DND-41 (cell line): ENCODE measurements around the gene MSI2.
A peak's percentile ranks its signal among the peaks of the same experiment; 100 is the strongest.

Experiments used
- ATAC-seq: fragments of 200-7000 bp; cut with Tn5 transposase; 3 replicates; pipeline ENCODE4 v1.9.1; 2021; ENCODE audit warnings: low read depth; ENCODE audit not compliant: insufficient read depth
- DNase-seq: peaks from one replicate; pipeline ENCODE4 v3.0.0-alpha.2; 2020
- H2AFZ ChIP-seq: 2 replicates; pipeline ENCODE4 v1.6.0; 2012; ENCODE audit warnings: low read depth, low read length
- H3K27ac ChIP-seq: 2 replicates; pipeline ENCODE4 v1.5.1; 2012; ENCODE audit warnings: low read length, inconsistent platforms
- H3K27me3 ChIP-seq: fragments of 200-600 bp; sonication (generic); 2 replicates; pipeline ENCODE4 v1.6.0; 2012; ENCODE audit warnings: low read length, mild to moderate bottlenecking, inconsistent platforms; ENCODE audit not compliant: insufficient read depth, poor library complexity
- H3K36me3 ChIP-seq: 2 replicates; pipeline ENCODE4 v1.5.1; 2012; ENCODE audit warnings: low read length, inconsistent platforms; ENCODE audit not compliant: insufficient read depth
- H3K4me1 ChIP-seq: 2 replicates; pipeline ENCODE4 v1.5.1; 2012; ENCODE audit warnings: mild to moderate bottlenecking, low read length; ENCODE audit not compliant: insufficient read depth
- H3K4me2 ChIP-seq: 2 replicates; pipeline ENCODE4 v1.6.0; 2012; ENCODE audit warnings: mild to moderate bottlenecking, moderate library complexity, low read length, inconsistent platforms; ENCODE audit not compliant: insufficient read depth
- H3K4me3 ChIP-seq, 2 experiments: fragments of 200-600 bp in 1 of 2; shearing (Covaris generic) in 1 of 2; 2 replicates each; pipeline ENCODE4 v1.5.1; 2012 to 2016; ENCODE audit warnings: inconsistent platforms in 2 of 2, low read length in 2 of 2, mild to moderate bottlenecking in 2 of 2, low read depth in 1 of 2, moderate library complexity in 1 of 2
- H3K79me2 ChIP-seq: 2 replicates; pipeline ENCODE4 v1.6.0; 2012; ENCODE audit warnings: low read length, inconsistent platforms; ENCODE audit not compliant: insufficient read depth
- H3K9ac ChIP-seq: 2 replicates; pipeline ENCODE4 v1.6.0; 2012; ENCODE audit warnings: low read depth, mild to moderate bottlenecking, inconsistent platforms, low read length, moderate library complexity
- H3K9me3 ChIP-seq: 2 replicates; pipeline ENCODE4 v1.5.1; 2012; ENCODE audit warnings: low read length, moderate library complexity, mild to moderate bottlenecking, inconsistent platforms; ENCODE audit not compliant: insufficient read depth, severe bottlenecking
- H4K20me1 ChIP-seq: 2 replicates; pipeline ENCODE4 v1.6.0; 2012; ENCODE audit warnings: low read length; ENCODE audit not compliant: insufficient read depth
- EZH2 ChIP-seq: IDR thresholded peaks from 3 replicates; pipeline ENCODE4 v1.6.1; 2012; ENCODE audit warnings: borderline replicate concordance, low read depth, mild to moderate bottlenecking, moderate library complexity, low read length, inconsistent platforms; ENCODE audit not compliant: severe bottlenecking
- TF ChIP-seq, protein P1 (sequence below): IDR thresholded peaks from 2 replicates; pipeline ENCODE4 v1.5.1; 2012; ENCODE audit warnings: borderline replicate concordance, low read length, moderate library complexity, mild to moderate bottlenecking; ENCODE audit not compliant: poor library complexity, severe bottlenecking; ENCODE audit errors: extremely low read depth

Gene MSI2

DNA sequence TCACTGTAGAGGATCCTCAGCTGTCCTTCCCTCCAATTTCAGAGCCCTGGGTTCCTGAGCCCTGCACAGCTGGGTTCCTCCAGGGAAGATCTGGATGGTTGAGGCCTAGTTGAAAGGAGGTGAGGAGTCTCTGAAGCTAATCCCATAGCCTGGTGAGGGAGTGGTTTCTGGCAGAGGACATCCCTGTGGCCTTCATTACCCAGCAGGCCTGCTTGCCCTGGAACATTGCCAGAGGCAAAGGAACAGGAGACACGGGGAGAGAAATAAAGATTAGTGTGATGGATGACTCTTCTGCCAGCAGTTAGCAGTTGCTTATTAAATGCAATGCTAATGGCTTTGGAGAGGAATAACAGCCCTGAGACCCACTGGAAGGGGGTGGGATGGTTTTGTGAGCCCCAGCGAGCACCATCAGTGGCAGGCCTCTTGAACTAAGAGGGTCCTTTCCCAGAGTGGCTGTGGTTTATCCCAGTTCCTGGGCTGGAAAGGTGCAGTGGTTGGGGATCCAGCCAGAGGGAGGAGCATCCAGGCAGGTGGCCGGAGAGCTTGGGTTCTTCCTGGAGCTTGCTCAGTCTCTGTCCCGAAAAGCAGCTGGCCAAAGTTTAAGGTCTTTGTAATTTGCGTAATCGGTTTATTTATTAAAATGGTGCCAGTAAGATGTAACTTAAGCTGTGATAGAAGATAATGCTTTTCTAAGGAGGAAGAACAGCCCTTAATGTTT, 279.1 kb downstream of the MSI2 start:
- H3K36me3 ChIP-seq = peaks cover 73% of the 10 kb centered on the region
- peak overlapping the region; percentile 66; the same call in 1 of the 2 replicates for H3K4me2 ChIP-seq
- no peaks in the 10 kb centered on the region for H3K9me3 ChIP-seq
- H3K79me2 ChIP-seq = peaks cover 95% of the 10 kb centered on the region
- H3K9ac ChIP-seq = peak overlapping the region; percentile 35
- no peak for ATAC-seq
- H3K27me3 ChIP-seq = no peaks in the 10 kb centered on the region
- no peak for TF ChIP-seq EZH2
- TF ChIP-seq, protein P1, sequence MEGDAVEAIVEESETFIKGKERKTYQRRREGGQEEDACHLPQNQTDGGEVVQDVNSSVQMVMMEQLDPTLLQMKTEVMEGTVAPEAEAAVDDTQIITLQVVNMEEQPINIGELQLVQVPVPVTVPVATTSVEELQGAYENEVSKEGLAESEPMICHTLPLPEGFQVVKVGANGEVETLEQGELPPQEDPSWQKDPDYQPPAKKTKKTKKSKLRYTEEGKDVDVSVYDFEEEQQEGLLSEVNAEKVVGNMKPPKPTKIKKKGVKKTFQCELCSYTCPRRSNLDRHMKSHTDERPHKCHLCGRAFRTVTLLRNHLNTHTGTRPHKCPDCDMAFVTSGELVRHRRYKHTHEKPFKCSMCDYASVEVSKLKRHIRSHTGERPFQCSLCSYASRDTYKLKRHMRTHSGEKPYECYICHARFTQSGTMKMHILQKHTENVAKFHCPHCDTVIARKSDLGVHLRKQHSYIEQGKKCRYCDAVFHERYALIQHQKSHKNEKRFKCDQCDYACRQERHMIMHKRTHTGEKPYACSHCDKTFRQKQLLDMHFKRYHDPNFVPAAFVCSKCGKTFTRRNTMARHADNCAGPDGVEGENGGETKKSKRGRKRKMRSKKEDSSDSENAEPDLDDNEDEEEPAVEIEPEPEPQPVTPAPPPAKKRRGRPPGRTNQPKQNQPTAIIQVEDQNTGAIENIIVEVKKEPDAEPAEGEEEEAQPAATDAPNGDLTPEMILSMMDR = no peak
- no peaks in the 10 kb centered on the region for H4K20me1 ChIP-seq
- H2AFZ ChIP-seq = no peak overlapping the region
- H3K4me1 ChIP-seq = peaks cover 100% of the 10 kb centered on the region
- H3K27ac ChIP-seq = peak overlapping the region; percentile 98
- no peak for DNase-seq
- H3K4me3 ChIP-seq = no peak overlapping the region

DNA sequence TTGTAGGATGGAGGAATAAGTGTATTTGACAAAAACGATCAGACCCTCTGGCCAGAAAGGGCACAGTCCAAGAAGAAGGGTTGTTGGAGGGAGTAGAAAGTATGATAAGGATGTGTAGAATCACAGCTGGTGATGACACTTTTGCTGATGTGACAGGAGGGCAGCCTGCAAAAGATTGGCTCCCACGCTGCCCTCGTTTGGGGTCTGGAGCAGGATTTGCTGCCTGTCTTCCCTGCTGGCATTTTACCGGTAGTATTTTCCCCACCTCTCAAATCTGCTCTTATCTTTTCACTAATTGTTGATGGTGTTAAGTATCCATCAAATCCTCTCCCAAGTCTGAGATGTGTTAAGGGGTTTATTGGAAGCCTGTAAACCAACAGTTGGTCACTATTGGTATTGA, 280.0 kb downstream of the MSI2 start:
- Histone ChIP-seq H3K9ac (peak overlapping the region; percentile 60), H3K9me3 (no peaks in the 10 kb centered on the region), H2AFZ (no peak overlapping the region), H4K20me1 (no peaks in the 10 kb centered on the region), H3K27ac (peak overlapping the region; percentile 98), H3K4me3 (peak overlapping the region in 1 of 2 experiments; percentile 48; a peak in 2 of 4 replicates), H3K4me1 (peaks cover 100% of the 10 kb centered on the region), H3K27me3 (no peaks in the 10 kb centered on the region), H3K4me2 (peak overlapping the region; percentile 66), H3K79me2 (peaks cover 95% of the 10 kb centered on the region), H3K36me3 (peaks cover 73% of the 10 kb centered on the region)
- no peak for ATAC-seq
- TF ChIP-seq EZH2 = no peak
- TF ChIP-seq, protein P1 = no peak
- DNase-seq = no peak

DNA sequence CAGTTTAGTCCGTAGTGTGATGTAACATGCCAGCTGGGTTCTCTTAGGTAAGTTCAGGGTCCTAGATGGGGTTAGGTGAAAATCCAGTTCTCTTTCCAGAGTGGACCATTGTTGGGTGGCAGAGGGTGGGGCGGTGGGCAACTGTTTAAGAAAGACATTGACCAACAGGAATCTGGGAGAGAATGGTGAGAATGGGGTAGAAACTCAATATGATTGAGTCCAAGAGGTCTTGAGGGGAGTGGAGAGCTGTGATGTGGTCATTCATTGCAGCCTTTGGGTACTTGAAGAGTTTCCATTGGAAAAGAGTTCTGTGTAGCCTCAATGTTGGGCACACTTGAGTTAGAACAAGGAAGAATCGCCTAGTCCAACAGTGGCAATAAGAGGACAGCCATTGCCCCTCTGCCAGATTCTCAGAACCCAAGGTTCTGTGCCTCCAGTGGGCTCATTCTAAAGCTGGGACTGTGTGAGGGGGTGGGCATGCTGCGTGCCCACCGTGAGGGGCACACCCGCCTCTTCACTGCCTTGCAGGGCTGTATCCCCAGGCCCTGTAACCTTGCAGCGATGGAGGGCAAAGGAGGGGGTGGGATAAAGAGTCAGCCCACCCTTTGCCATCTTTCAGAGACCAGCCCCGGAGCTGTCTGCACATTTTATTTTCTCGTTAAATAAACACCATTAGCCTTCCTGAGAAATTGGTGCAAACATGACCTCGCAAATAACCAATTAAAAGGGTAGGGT, 280.6 kb downstream of the MSI2 start:
- Histone ChIP-seq H4K20me1 (no peaks in the 10 kb centered on the region), H3K4me1 (peaks cover 100% of the 10 kb centered on the region), H2AFZ (peak overlapping the region; percentile 45; the same call in 1 of the 2 replicates), H3K9me3 (no peaks in the 10 kb centered on the region), H3K27me3 (no peaks in the 10 kb centered on the region), H3K4me3 (peak overlapping the region in 1 of 2 experiments; percentile 48; a peak in 2 of 4 replicates), H3K9ac (peak overlapping the region; percentile 60), H3K27ac (peak overlapping the region; percentile 98), H3K36me3 (peaks cover 73% of the 10 kb centered on the region), H3K4me2 (peak overlapping the region; percentile 66), H3K79me2 (peaks cover 95% of the 10 kb centered on the region)
- no peak for DNase-seq
- TF ChIP-seq EZH2 = no peak
- TF ChIP-seq, protein P1 = no peak
- ATAC-seq = peak; percentile 62
